ENCODE data around the gene RHCG.

DNA sequence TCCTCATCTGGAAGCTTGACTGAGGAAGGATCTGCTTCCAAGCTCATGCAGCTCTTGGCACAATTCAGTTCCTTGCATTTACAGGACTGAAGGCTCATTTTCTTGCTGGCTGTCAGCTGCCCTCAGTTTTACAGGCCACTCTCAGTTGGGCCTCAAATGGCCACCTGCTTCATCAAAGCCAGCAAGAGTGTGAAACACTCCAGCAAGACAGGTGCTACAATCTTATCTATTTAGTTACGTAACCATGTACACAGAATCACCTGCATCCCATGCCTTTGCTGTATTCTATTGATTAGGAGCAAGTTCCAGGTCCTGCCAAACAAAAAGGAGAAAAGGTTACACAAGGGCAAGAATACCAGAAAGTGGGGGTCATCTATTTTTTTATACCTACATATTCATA is 40.8 kb downstream of the RHCG start:
- TF ChIP-seq SMAD3 (CRISPR knock-in tag; IDR thresholded peaks at IDR 0.05) (0 out of 2 replicates have a peak, but pooled peaks have one; percentile 64), SIX4 (CRISPR knock-in tag; IDR thresholded peaks at IDR 0.05) (no peak), SAFB2 (CRISPR knock-in tag; IDR thresholded peaks at IDR 0.05; ENCODE audit: borderline replicate concordance, low read depth) (no peak), ZNF354B (CRISPR knock-in tag; IDR thresholded peaks at IDR 0.05) (no peak), MXI1 (IDR thresholded peaks at IDR 0.05; ENCODE audit: borderline replicate concordance, low read depth, low read length) (no peak), ETV6 (CRISPR knock-in tag; conservative IDR thresholded peaks at IDR 0.05) (no peak), PHF5A (CRISPR knock-in tag; IDR thresholded peaks at IDR 0.05; ENCODE audit: low read depth, unreplicated experiment) (no peak), ZNF709 (CRISPR knock-in tag; IDR thresholded peaks at IDR 0.05) (no peak), FOSL2 (CRISPR knock-in tag; IDR thresholded peaks at IDR 0.05) (no peak), JUND (CRISPR knock-in tag; IDR thresholded peaks at IDR 0.05) (peak; percentile 53; the same call in 1 of the 2 replicates)
- TF ChIP-seq, protein P1, sequence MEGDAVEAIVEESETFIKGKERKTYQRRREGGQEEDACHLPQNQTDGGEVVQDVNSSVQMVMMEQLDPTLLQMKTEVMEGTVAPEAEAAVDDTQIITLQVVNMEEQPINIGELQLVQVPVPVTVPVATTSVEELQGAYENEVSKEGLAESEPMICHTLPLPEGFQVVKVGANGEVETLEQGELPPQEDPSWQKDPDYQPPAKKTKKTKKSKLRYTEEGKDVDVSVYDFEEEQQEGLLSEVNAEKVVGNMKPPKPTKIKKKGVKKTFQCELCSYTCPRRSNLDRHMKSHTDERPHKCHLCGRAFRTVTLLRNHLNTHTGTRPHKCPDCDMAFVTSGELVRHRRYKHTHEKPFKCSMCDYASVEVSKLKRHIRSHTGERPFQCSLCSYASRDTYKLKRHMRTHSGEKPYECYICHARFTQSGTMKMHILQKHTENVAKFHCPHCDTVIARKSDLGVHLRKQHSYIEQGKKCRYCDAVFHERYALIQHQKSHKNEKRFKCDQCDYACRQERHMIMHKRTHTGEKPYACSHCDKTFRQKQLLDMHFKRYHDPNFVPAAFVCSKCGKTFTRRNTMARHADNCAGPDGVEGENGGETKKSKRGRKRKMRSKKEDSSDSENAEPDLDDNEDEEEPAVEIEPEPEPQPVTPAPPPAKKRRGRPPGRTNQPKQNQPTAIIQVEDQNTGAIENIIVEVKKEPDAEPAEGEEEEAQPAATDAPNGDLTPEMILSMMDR (CRISPR knock-in tag; IDR thresholded peaks at IDR 0.05), result no peak
- TF ChIP-seq, protein P2, sequence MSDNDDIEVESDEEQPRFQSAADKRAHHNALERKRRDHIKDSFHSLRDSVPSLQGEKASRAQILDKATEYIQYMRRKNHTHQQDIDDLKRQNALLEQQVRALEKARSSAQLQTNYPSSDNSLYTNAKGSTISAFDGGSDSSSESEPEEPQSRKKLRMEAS (IDR thresholded peaks at IDR 0.05), result peak; percentile 80
